Upper lobe of right lung (tissue), 1 donor: Measurements from ENCODE around the gene PGM2L1. TPM values are rescaled to one million over a fixed set of nuclear protein-coding genes. Genes with fewer than 3 reads are reported as not detected.

Experiments used
- ATAC-seq: fragments of 200-7000 bp; cut with Tn5 transposase; one replicate; pipeline ENCODE4 v1.9.1; 2020; ENCODE audit warnings: mild to moderate bottlenecking, moderate library complexity
- DNase-seq: peaks from one replicate; pipeline ENCODE4 v3.0.0-alpha.2; 2020
- H3K27ac ChIP-seq: fragments of 200-600 bp; one replicate; pipeline ENCODE4 v1.8.0; 2022
- H3K27me3 ChIP-seq: fragments of 200-600 bp; one replicate; pipeline ENCODE4 v1.8.0; 2022; ENCODE audit warnings: mild to moderate bottlenecking
- H3K36me3 ChIP-seq: fragments of 200-600 bp; one replicate; pipeline ENCODE4 v1.8.0; 2022
- H3K4me1 ChIP-seq: fragments of 200-600 bp; one replicate; pipeline ENCODE4 v1.8.0; 2022
- H3K4me3 ChIP-seq: fragments of 200-600 bp; one replicate; pipeline ENCODE4 v1.8.0; 2022; ENCODE audit warnings: mild to moderate bottlenecking
- H3K9me3 ChIP-seq: fragments of 200-600 bp; one replicate; pipeline ENCODE4 v1.8.0; 2022
- intact Hi-C: fragments of 100-400 bp; cut with DNase I; formaldehyde crosslinking; loops from one replicate; pipeline ENCODE4 v1.11.0; 2022
- total RNA-seq: library from RNA; stranded (reverse); fragmentation: NEBNext Ultra II Directional; extraction: Animal tissue kit (Norgen Biotek cat#: 25700); gene quantifications from one replicate; pipeline ENCODE4 v1.2.1, GENCODE V29; 2021
- TF ChIP-seq, protein P1 (sequence below): fragments of 200-600 bp; IDR thresholded peaks from one replicate; pipeline ENCODE4 v1.8.0; 2022; ENCODE audit warnings: antibody characterized with exemption
- donor health status: DM: no; HTN: yes; CAD: no; lungs with severe emphysema.

The PGM2L1 gene
- total RNA-seq, 1 donor from 2014 or later = 5.1 TPM

DNA sequence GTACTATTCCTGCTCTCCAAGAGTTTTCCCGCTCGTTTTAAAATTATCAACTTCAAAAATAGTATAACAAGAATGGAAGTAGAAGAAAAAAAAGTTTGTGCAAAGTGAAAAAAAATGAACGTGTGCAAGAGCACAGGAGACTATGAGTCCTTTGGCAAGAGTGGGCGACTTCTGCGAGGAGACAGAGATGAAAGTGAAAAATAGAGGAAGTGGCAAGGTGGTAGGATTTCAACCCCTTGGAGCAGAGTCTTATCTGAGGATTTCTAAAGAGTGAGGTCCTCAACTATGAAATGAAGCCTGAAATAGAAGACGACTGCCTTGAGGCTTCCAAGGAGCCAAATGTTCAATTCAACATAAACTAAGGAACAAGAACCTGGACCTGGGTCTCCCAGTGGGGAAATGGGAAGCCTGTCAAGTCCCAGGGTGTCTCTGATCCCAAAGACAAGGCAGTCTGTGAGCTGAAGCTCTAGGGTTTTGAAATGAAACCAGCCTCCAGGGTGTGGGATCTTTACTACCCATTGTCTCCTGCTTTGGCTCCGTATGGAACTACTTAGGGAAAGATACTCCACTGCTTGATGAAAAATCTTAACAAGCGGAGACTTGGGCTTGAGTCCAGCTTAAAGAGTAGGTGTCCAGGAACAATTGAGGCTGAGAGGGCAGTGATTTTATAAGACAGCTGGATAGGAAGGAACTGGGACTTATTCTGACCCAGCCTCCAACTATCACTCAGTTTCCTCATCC is 91.6 kb downstream of the PGM2L1 start:
- H3K27ac ChIP-seq = no peak overlapping the region
- no peaks in the 10 kb centered on the region for H3K9me3 ChIP-seq
- H3K4me1 ChIP-seq = peaks cover 7% of the 10 kb centered on the region
- intact Hi-C loops = no loop called here
- TF ChIP-seq, protein P1, sequence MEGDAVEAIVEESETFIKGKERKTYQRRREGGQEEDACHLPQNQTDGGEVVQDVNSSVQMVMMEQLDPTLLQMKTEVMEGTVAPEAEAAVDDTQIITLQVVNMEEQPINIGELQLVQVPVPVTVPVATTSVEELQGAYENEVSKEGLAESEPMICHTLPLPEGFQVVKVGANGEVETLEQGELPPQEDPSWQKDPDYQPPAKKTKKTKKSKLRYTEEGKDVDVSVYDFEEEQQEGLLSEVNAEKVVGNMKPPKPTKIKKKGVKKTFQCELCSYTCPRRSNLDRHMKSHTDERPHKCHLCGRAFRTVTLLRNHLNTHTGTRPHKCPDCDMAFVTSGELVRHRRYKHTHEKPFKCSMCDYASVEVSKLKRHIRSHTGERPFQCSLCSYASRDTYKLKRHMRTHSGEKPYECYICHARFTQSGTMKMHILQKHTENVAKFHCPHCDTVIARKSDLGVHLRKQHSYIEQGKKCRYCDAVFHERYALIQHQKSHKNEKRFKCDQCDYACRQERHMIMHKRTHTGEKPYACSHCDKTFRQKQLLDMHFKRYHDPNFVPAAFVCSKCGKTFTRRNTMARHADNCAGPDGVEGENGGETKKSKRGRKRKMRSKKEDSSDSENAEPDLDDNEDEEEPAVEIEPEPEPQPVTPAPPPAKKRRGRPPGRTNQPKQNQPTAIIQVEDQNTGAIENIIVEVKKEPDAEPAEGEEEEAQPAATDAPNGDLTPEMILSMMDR = no peak
- no peak overlapping the region for H3K4me3 ChIP-seq
- no peak for ATAC-seq
- no peaks in the 10 kb centered on the region for H3K27me3 ChIP-seq
- DNase-seq = no peak
- no peaks in the 10 kb centered on the region for H3K36me3 ChIP-seq

GRCh38 chr11:74299015-74299414 is 99.2 kb downstream of the PGM2L1 start:
- Histone ChIP-seq H3K4me3 (no peak overlapping the region), H3K36me3 (no peaks in the 10 kb centered on the region), H3K4me1 (no peaks in the 10 kb centered on the region), H3K27me3 (no peaks in the 10 kb centered on the region), H3K27ac (no peak overlapping the region), H3K9me3 (no peaks in the 10 kb centered on the region)
- TF ChIP-seq, protein P1 = no peak
- ATAC-seq (no peak), DNase-seq (no peak)
- intact Hi-C loops = no loop called here

DNA sequence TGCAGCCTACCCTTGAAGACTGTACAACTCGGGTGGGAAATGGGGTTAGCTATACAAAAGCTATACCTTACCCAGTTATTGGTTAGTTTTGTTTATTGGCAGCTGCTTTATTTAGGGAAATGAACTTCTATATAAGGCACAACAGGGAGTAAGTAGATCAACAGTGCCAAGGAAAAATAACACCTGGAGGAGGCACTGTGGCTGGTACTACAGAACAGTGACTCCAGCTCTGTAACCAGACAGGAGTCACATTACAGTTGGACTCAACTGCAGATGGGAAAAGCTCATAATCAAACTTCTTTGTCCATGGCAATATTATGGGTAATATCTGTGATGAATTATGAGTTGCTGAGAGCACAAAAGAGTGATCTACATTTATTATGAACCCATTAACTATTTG is 100.7 kb downstream of the PGM2L1 start:
- intact Hi-C loops = no loop called here
- no peaks in the 10 kb centered on the region for H3K4me1 ChIP-seq
- TF ChIP-seq, protein P1 = no peak
- H3K36me3 ChIP-seq = no peaks in the 10 kb centered on the region
- no peaks in the 10 kb centered on the region for H3K9me3 ChIP-seq
- no peak overlapping the region for H3K4me3 ChIP-seq
- no peak overlapping the region for H3K27ac ChIP-seq
- ATAC-seq (no peak), DNase-seq (no peak)
- no peaks in the 10 kb centered on the region for H3K27me3 ChIP-seq

DNA sequence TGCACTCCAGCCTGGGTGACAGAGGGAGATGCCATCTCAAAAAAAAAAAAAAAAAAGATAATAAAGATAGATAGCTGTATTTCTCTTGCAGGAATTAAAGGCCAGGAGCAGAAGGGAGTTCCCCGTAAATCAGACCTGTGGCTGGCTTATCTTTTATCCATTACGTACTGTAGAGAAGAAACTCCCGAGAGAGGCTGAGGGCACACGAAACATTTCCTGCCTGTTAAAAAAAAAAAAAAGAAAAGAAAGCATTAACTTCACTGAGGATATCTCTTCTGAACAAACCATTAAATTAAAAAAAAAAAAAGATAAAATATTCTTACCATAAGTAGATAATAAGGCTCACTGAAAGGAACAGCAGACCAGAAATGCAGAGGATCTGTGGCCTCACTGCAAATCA is 109.3 kb downstream of the PGM2L1 start:
- Histone ChIP-seq H3K27ac (no peak overlapping the region), H3K4me3 (no peak overlapping the region), H3K27me3 (no peaks in the 10 kb centered on the region), H3K4me1 (no peaks in the 10 kb centered on the region), H3K9me3 (no peaks in the 10 kb centered on the region), H3K36me3 (no peaks in the 10 kb centered on the region)
- DNase-seq (no peak), ATAC-seq (no peak)
- TF ChIP-seq, protein P1 = no peak
- intact Hi-C loops = no loop called here

GRCh38 chr11:74288161-74288560 is 110.1 kb downstream of the PGM2L1 start:
- H3K9me3 ChIP-seq = no peaks in the 10 kb centered on the region

More at GRCh38 chr11:74288161-74288560, 110.1 kb downstream of the PGM2L1 start:
- DNase-seq (no peak), ATAC-seq (no peak)
- H3K36me3 ChIP-seq = no peaks in the 10 kb centered on the region
- TF ChIP-seq, protein P1 = no peak
- no peaks in the 10 kb centered on the region for H3K27me3 ChIP-seq
- no peaks in the 10 kb centered on the region for H3K4me1 ChIP-seq
- no peak overlapping the region for H3K27ac ChIP-seq
- H3K4me3 ChIP-seq = no peak overlapping the region
- intact Hi-C loops = no loop called here
